ENCODE results near the gene SSC5D. TPM values are rescaled to one million over a fixed set of nuclear protein-coding genes. Genes with fewer than 3 reads are reported as not detected.

SSC5D gene
- total and polyA plus RNA-seq, 9 of the 15 experiments (the other 6 are each of a cell fraction or from before 2014, with no cell fraction given): 0.04 to 0.71 (median 0.14) TPM; not detected in 2

DNA sequence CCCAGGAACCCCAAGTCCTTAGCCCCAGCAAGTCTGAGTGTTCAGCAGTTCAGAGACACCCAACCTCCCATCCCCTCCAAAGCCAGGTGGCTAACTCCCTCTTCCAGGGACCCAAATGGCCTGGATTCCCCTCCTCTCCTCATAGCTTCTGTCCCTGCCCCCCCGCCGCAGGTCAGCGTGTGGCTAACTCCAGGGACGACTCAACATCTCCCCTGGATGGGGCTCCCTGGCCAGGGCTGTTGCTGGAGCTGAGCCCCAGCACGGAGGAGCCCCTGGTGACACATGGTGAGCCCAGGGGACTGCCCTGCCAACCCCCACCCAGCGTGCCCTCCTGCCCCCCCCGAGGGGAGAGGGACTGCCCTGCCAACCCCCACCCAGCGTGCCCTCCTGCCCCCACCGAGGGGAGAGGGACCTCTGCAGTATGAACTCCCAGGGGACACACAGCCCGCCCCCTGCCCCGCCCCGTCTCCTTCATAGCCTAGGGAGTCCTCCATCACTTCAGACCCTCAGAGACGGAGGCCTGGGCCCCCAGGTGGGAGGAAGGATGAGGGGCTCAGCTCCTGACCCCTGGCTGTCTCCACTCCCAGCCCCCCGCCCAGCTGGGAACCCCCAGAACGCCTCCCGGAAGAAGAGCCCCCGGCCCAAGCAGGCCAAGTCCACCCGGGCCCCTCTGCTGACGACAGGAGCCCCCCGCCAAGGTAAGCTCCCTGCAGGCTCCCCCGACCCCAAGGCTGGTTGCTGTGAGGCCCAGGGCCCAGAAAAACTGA is 1.7 kb downstream of the SSC5D start:
- ChIA-PET CTCF (ENCODE audit: low intra/inter-chr PET ratio) (no interaction called here), POLR2A (interaction anchor here (0.6 to 2.3 kb wide), 6 partner anchors 9 to 106 kb away, joined by 3 to 5 read pairs (median 3); partner anchors contain the start of gene TMEM238)
- FAIRE-seq: no peak
- no peak for ATAC-seq
- Histone ChIP-seq H3K9me3 (replicated peaks; ENCODE audit: control insufficient read depth, insufficient read depth, low read depth, low read length) (no peaks in the 10 kb centered on the region), H3K9me1 (ENCODE audit: control insufficient read depth, insufficient read depth, low read length) (no peaks in the 10 kb centered on the region), H3K9ac (ENCODE audit: insufficient read depth in 1 of 2, low read depth in 2 of 2, low read length in 2 of 2) (peak overlapping the region in 1 of 2 experiments; percentile 24; a peak in 2 of 4 replicates), H3K27me3 (ENCODE audit: control insufficient read depth in 2 of 2, insufficient read depth in 2 of 2, low read length in 2 of 2) (peaks cover 0 to 4% of the 10 kb centered on the region in 2 experiments; a peak in 1 of 5 replicates), H3K27ac (ENCODE audit: extremely low read depth, low read depth, low read length) (no peak overlapping the region), H3K79me2 (ENCODE audit: control insufficient read depth, insufficient read depth, low read length) (peaks cover 12% of the 10 kb centered on the region; the same call in 2 of the 3 replicates), H4K20me1 (replicated peaks; ENCODE audit: control insufficient read depth, insufficient read depth, low read length) (no peaks in the 10 kb centered on the region), H2AFZ (ENCODE audit: low read depth, low read length) (no peak overlapping the region), H3K4me1 (replicated peaks in 1 of 2; ENCODE audit: control insufficient read depth in 2 of 2, insufficient read depth in 2 of 2, low read length in 2 of 2) (peaks cover 37 to 88% of the 10 kb centered on the region in 2 experiments), H3K4me2 (ENCODE audit: insufficient read depth, low read length) (no peak overlapping the region), H3K4me3 (no peak overlapping the region), H3K36me3 (ENCODE audit: control insufficient read depth, insufficient read depth, low read length) (peaks cover 4% of the 10 kb centered on the region; the same call in 2 of the 3 replicates)
- intact Hi-C loops (cut with micrococcal nuclease) (no loop called here), in situ Hi-C loops (cut with MboI) (no loop called here)
- BruUV-seq (replicated peaks): no TSS peak
- TF ChIP-seq EGR1 (conservative IDR thresholded peaks at IDR 0.05): no peak
- TF ChIP-seq PHF20 (IDR thresholded peaks at IDR 0.05; ENCODE audit: partially characterized antibody): no peak
- TF ChIP-seq ZNF780A (CRISPR knock-in tag; IDR thresholded peaks at IDR 0.05): no peak
- no peak for TF ChIP-seq BCOR (IDR thresholded peaks at IDR 0.05)
- TF ChIP-seq ARHGAP35 (IDR thresholded peaks at IDR 0.05; ENCODE audit: partially characterized antibody): no peak
- TF ChIP-seq NFIC (IDR thresholded peaks at IDR 0.05): no peak
- TF ChIP-seq, protein P1, sequence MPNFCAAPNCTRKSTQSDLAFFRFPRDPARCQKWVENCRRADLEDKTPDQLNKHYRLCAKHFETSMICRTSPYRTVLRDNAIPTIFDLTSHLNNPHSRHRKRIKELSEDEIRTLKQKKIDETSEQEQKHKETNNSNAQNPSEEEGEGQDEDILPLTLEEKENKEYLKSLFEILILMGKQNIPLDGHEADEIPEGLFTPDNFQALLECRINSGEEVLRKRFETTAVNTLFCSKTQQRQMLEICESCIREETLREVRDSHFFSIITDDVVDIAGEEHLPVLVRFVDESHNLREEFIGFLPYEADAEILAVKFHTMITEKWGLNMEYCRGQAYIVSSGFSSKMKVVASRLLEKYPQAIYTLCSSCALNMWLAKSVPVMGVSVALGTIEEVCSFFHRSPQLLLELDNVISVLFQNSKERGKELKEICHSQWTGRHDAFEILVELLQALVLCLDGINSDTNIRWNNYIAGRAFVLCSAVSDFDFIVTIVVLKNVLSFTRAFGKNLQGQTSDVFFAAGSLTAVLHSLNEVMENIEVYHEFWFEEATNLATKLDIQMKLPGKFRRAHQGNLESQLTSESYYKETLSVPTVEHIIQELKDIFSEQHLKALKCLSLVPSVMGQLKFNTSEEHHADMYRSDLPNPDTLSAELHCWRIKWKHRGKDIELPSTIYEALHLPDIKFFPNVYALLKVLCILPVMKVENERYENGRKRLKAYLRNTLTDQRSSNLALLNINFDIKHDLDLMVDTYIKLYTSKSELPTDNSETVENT (CRISPR knock-in tag; IDR thresholded peaks at IDR 0.05): no peak
- TF ChIP-seq EP400 (IDR thresholded peaks at IDR 0.05): no peak
- TF ChIP-seq GTF2A2 (tag; IDR thresholded peaks at IDR 0.05): no peak
- TF ChIP-seq KAT2B (IDR thresholded peaks at IDR 0.05; ENCODE audit: low read depth, low read length): no peak
- TF ChIP-seq ATF1 (CRISPR knock-in tag; IDR thresholded peaks at IDR 0.05): no peak
- no peak for TF ChIP-seq ATF1 (tag; IDR thresholded peaks at IDR 0.05)
- no peak for TF ChIP-seq ZBTB1 (CRISPR knock-in tag; IDR thresholded peaks at IDR 0.05; ENCODE audit: borderline replicate concordance, low read depth)
- TF ChIP-seq, protein P2, sequence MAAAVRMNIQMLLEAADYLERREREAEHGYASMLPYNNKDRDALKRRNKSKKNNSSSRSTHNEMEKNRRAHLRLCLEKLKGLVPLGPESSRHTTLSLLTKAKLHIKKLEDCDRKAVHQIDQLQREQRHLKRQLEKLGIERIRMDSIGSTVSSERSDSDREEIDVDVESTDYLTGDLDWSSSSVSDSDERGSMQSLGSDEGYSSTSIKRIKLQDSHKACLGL (CRISPR knock-in tag; IDR thresholded peaks at IDR 0.05; ENCODE audit: borderline replicate concordance, poor library complexity, severe bottlenecking): no peak
- TF ChIP-seq ZNF408 (CRISPR knock-in tag; IDR thresholded peaks at IDR 0.05; ENCODE audit: low read depth): no peak
- no peak for DNase-seq (ENCODE audit: extremely low read depth in 1 of 4, low spot score in 3 of 4)
- 57% methylated on average over 19 of the region's 21 CpGs for WGBS (ENCODE audit: insufficient coverage, low coverage, missing lambda C conversion rate)
